ENCODE data around the gene TMTC4.

GRCh38 chr13:100581030-100581429 is 93.6 kb downstream of the TMTC4 start:
- TF ChIP-seq POLR2AphosphoS5 (IDR thresholded peaks at IDR 0.05) (no peak), CTCF (IDR thresholded peaks at IDR 0.05) (no peak), POLR2A (IDR thresholded peaks at IDR 0.05) (no peak), EP300 (IDR thresholded peaks at IDR 0.05) (no peak)
